ENCODE data around the gene RC3H1. TPM values are rescaled to one million over a fixed set of nuclear protein-coding genes. Genes with fewer than 3 reads are reported as not detected.
"Not testable (repeated sequence)": the region's sequence is repeated elsewhere in the genome, so short reads cannot be mapped to it uniquely, and the experiment has no call there.

The RC3H1 gene
- total RNA-seq, 1 donor from 2014 or later = 41.1 TPM

GRCh38 chr1:174044418-174045222, 22.5 kb upstream of the RC3H1 start:
- TF ChIP-seq CTCF (IDR thresholded peaks at IDR 0.05) = no peak
- Histone ChIP-seq H3K9me3 (no peaks in the 10 kb centered on the region), H3K27me3 (ENCODE audit: low read depth) (no peaks in the 10 kb centered on the region), H3K27ac (no peak overlapping the region), H3K4me3 (no peak overlapping the region), H3K36me3 (no peaks in the 10 kb centered on the region), H3K4me1 (no peaks in the 10 kb centered on the region)
- ATAC-seq = no peak
- no peak for DNase-seq
- intact Hi-C loops (cut with DNase I) = no loop called here

- H3K27me3 ChIP-seq (ENCODE audit: low read depth); H3K4me3 ChIP-seq; H3K36me3 ChIP-seq; H3K27ac ChIP-seq; ATAC-seq; DNase-seq; intact Hi-C loops (cut with DNase I); H3K9me3 ChIP-seq; H3K4me1 ChIP-seq: not testable (repeated sequence)
Observed at GRCh38 chr1:174042509-174042908, 20.4 kb upstream of the RC3H1 start.

GRCh38 chr1:174041369-174041768, 19.2 kb upstream of the RC3H1 start:
- H3K4me1 ChIP-seq = no peaks in the 10 kb centered on the region
- H3K27me3 ChIP-seq (ENCODE audit: low read depth) = no peaks in the 10 kb centered on the region
- no peak overlapping the region for H3K27ac ChIP-seq
- TF ChIP-seq CTCF (IDR thresholded peaks at IDR 0.05) = no peak
- H3K4me3 ChIP-seq = no peak overlapping the region
- DNase-seq (no peak), ATAC-seq (no peak)
- H3K9me3 ChIP-seq = no peaks in the 10 kb centered on the region
- no peaks in the 10 kb centered on the region for H3K36me3 ChIP-seq
- intact Hi-C loops (cut with DNase I) = no loop called here

GRCh38 chr1:174040387-174040786, 18.2 kb upstream of the RC3H1 start:
- no peak for ATAC-seq
- no peaks in the 10 kb centered on the region for H3K4me1 ChIP-seq
- intact Hi-C loops (cut with DNase I) = no loop called here
- no peak overlapping the region for H3K4me3 ChIP-seq
- no peak for DNase-seq
- no peak for TF ChIP-seq CTCF (IDR thresholded peaks at IDR 0.05)
- no peak overlapping the region for H3K27ac ChIP-seq
- H3K9me3 ChIP-seq = no peaks in the 10 kb centered on the region
- H3K36me3 ChIP-seq = no peaks in the 10 kb centered on the region
- H3K27me3 ChIP-seq (ENCODE audit: low read depth) = no peaks in the 10 kb centered on the region

GRCh38 chr1:174039027-174039426, 16.9 kb upstream of the RC3H1 start:
- Histone ChIP-seq H3K4me3 (no peak overlapping the region), H3K27me3 (ENCODE audit: low read depth) (no peaks in the 10 kb centered on the region), H3K9me3 (no peaks in the 10 kb centered on the region), H3K27ac (no peak overlapping the region), H3K4me1 (no peaks in the 10 kb centered on the region), H3K36me3 (no peaks in the 10 kb centered on the region)
- DNase-seq = no peak
- no peak for ATAC-seq
- no peak for TF ChIP-seq CTCF (IDR thresholded peaks at IDR 0.05)
- intact Hi-C loops (cut with DNase I) = no loop called here

- no peaks in the 10 kb centered on the region for H3K27me3 ChIP-seq (ENCODE audit: low read depth)
- H3K4me3 ChIP-seq = no peak overlapping the region
- ATAC-seq = no peak
- intact Hi-C loops (cut with DNase I) = no loop called here
- no peak for TF ChIP-seq CTCF (IDR thresholded peaks at IDR 0.05)
- H3K27ac ChIP-seq = no peak overlapping the region
- no peak for DNase-seq
- H3K9me3 ChIP-seq = no peaks in the 10 kb centered on the region
- H3K4me1 ChIP-seq = no peaks in the 10 kb centered on the region
- H3K36me3 ChIP-seq = no peaks in the 10 kb centered on the region
Observed at GRCh38 chr1:174036798-174037197, 14.6 kb upstream of the RC3H1 start.
